H1 (cell line): ENCODE measurements around the gene ZAP70. TPM values are rescaled to one million over a fixed set of nuclear protein-coding genes. Genes with fewer than 3 reads are reported as not detected.

Source experiments
- CHD7 ChIP-seq: fragments of 300-600 bp; sonication (generic); IDR thresholded peaks from 2 replicates; pipeline ENCODE4 v1.7.1; 2012; ENCODE audit warnings: low read length, moderate library complexity, mild to moderate bottlenecking, inconsistent platforms; ENCODE audit not compliant: insufficient replicate concordance
- CREB1 ChIP-seq: IDR thresholded peaks from 2 replicates; pipeline ENCODE4 v1.6.1; 2012; ENCODE audit warnings: inconsistent platforms
- E2F6 ChIP-seq: IDR thresholded peaks from 2 replicates; pipeline ENCODE4 v1.6.1; 2012; ENCODE audit warnings: inconsistent platforms
- KDM1A ChIP-seq: fragments of 200-600, 300-600 bp; sonication (generic); IDR thresholded peaks from 2 replicates; pipeline ENCODE4 v1.7.1; 2016; ENCODE audit warnings: mild to moderate bottlenecking, low read length, borderline replicate concordance
- KDM4A ChIP-seq: IDR thresholded peaks from one replicate; pipeline ENCODE4 v1.7.1; 2012; ENCODE audit warnings: low read depth, mild to moderate bottlenecking, moderate library complexity, low read length, inconsistent platforms; ENCODE audit not compliant: severe bottlenecking
- PHF8 ChIP-seq: fragments of 200-600 bp; sonication (generic); conservative IDR thresholded peaks from 2 replicates; pipeline ENCODE4 v1.7.1; 2012; ENCODE audit warnings: low read depth, mild to moderate bottlenecking, inconsistent platforms, low read length, moderate library complexity
- RXRA ChIP-seq: IDR thresholded peaks from 2 replicates; pipeline ENCODE4 v1.6.1; 2011; ENCODE audit warnings: low read depth, mild to moderate bottlenecking, low read length, moderate library complexity; ENCODE audit not compliant: insufficient read depth
- SAP30 ChIP-seq: fragments of 300-600 bp; sonication (generic); IDR thresholded peaks from 2 replicates; pipeline ENCODE4 v1.7.1; 2012; ENCODE audit warnings: low read length, moderate library complexity, mild to moderate bottlenecking, inconsistent platforms; ENCODE audit not compliant: insufficient read depth, insufficient replicate concordance
- ZNF274 ChIP-seq: IDR thresholded peaks from 2 replicates; pipeline ENCODE4 v1.7.0; 2012; ENCODE audit warnings: low read length, borderline replicate concordance; ENCODE audit errors: extremely low read depth
- polyA plus RNA-seq, 7 experiments: library from polyadenylated mRNA; depleted of rRNA in 3 of 7; stranded (reverse) in 5 of 7; unstranded in 2 of 7; fragments of >200 nt in 5 of 7; fragments of 200-250 nt in 2 of 7; gene quantifications; 1 replicate in 5 of 7; 2 replicates in 1 of 7; 4 replicates in 1 of 7; pipeline versions ENCODE4 v1.2.1 to v1.2.3, GENCODE V29; 2011 to 2013; ENCODE audit warnings: missing spikeins in 2 of 7, mixed read lengths in 2 of 7
- total RNA-seq: library from RNA; stranded (reverse); fragmentation: NEBNext Ultra II Directional; extraction: Animal tissue kit (Norgen Biotek cat#: 25700); gene quantifications from 2 replicates; pipeline ENCODE4 v1.2.1, GENCODE V29; 2021

ZAP70 gene
- total and polyA plus RNA-seq, 2 of the 8 experiments (the other 6 are each of a cell fraction or from before 2014, with no cell fraction given) = 0.15 TPM; not detected in 1

- TF ChIP-seq CHD7 (no peak), SAP30 (no peak), CREB1 (no peak), ZNF274 (no peak), E2F6 (no peak), RXRA (no peak), PHF8 (no peak), KDM1A (no peak), KDM4A (no peak)
These were observed 5.9 kb upstream of the ZAP70 start (continued) for GRCh38 chr2:97707362-97708047.
